Measurements from ENCODE around the gene CACTIN.

CACTIN gene

DNA sequence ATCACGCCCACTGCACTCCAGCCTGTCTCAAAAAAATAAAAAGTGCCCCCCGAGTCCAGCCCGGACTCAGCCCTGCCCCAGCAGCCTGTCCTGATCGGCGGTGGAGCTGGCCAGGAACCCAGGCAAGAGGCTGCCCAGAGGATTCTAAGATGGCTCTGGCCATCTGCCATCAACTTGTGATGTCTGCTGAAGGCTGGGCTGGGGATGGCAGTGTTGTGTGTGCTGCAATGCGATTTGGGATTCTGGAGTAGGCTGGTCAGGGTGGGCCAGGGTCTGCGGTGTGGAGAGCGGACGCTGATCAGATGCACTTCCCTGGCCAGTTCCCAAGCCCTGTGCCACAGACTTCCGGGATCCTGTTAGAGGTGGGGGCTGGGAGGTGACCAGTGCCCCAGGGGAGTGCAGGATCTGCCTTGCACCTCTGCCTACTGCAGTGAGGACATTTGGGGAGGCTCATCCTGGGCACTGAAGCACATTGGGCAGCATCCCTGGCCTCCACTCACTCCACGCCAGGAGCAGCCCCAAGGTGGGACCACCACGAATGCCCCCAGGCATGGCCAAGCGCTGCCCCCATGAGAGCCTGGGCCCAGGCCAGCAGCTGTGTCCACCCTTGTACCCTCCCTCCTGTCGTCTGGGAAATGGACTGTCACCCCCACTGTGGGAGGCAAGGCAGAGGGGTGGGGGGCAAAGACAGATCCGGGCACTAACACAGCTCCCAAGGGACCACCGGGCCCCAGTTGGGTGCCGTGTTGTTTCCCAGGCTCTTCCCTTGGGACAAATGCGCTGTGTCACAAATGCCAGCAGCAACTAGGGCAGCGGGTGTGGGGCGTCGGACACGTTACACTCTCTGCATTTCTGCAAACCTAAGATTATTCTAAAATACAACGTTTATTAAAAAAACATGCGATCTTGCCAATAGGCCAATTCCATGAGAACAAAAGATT, 16.5 kb downstream of the CACTIN start:
- no peak for DNase-seq (ENCODE audit: low read depth)

- no peak for DNase-seq (ENCODE audit: low read depth)
Measured at GRCh38 chr19:3608750-3609322, 17.8 kb downstream of the CACTIN start.

- no peak for DNase-seq (ENCODE audit: low read depth)
Measured at GRCh38 chr19:3608079-3608641, 18.4 kb downstream of the CACTIN start.

DNA sequence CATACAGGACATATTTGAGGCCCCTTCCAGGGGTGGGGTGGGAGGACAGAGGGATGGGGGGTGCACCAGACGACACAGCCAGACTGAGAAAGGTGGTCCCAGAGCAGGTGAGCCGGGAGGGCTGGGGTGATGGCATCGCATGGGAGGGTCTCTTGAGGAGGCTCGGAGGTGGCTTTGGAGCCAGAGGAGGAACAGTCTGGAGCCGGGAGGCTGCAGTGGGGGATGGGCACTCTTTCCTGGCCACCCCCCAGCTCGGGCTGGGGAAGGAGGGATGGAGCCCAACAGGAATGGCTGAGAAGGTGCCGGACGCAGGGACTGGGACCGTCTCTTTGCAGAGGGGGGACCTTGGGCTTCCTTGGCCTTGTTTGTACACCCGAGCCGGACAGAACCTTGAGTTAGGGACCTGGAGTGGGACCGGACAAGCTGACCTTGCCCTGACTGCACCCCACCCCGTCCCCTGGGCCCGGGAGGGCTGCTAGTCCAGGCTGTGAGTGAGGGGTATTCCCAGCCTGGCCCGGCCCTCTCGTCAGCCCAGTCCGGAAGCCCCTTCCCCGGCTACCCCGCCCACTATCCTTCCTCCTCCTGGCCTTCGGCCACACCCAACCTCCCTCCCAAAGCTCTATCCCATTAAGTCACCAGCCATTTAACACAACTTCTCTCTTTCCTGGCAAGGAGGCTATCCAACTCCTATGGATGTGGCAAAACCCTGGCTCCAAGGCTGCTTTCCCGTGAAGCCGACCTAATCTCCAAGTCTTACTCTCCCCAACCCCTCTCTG, 19.1 kb downstream of the CACTIN start:
- no peak for DNase-seq (ENCODE audit: low read depth)

DNA sequence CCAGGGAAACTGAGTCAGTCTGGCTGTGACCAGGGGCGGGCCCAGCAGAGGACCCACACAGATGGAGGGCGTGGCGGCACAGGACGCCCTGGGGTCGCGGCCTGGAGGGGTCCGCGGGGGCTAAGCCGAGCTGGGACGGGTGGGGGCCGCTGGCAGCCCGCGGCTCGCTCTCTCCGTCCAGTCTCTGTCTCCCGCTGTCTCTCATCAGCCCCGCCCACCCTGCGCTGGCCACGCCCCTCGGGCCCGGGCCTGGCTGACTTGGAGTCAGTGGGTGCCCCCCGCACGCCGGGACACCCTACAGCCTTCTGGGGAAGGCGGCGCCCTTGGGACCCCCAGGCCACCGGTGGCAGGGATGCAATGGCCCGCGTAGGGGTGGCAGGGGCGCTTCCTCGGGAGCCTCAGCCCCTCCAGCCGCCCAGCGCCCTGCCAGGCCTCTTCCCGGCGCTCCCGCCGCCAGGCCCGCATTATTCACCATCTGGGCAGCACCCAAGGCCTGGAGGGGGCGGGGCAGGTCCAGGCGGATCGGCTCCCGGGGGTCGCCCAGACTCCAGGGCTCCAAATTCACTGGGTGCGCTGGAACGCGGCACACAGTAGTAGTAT, 19.8 kb downstream of the CACTIN start, which contains the start of gene TBXA2R:
TBXA2R (minus strand) TSS at position 186 of the 600 bp plus-strand sequence. CDS start 6,241 bp downstream, outside the sequence.
- peak; percentile 58 for DNase-seq (ENCODE audit: low read depth)

DNA sequence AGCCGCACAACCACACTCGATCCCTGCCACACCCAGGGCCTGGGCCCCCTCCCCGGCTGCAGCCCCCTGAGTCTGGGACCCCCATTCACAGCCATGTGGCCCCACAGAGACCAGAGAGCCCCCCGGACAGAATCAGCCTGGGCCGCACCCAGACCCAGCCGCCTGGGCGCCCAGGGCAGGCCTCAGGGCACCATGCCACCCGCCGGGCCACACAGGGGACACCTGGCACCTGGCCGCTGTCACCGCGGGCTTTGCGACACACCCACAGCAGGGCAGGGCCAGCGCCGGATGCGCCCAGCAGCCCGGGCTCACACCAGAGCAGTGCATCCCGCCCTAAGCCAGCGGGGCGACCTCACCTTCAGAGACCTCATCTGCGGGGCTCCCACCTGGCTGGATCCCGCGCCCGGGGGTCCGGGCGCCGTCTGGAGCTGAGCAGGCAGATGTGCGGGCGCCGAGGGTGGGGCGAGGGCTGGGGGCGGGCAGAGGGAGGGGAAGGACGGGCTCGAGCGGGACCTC, 20.4 kb downstream of the CACTIN start:
- DNase-seq (ENCODE audit: low read depth): no peak

GRCh38 chr19:3605770-3606169, 20.8 kb downstream of the CACTIN start:
- DNase-seq (ENCODE audit: low read depth): no peak

- no peak for DNase-seq (ENCODE audit: low read depth)
Measured at GRCh38 chr19:3605361-3605760, 21.2 kb downstream of the CACTIN start.

DNA sequence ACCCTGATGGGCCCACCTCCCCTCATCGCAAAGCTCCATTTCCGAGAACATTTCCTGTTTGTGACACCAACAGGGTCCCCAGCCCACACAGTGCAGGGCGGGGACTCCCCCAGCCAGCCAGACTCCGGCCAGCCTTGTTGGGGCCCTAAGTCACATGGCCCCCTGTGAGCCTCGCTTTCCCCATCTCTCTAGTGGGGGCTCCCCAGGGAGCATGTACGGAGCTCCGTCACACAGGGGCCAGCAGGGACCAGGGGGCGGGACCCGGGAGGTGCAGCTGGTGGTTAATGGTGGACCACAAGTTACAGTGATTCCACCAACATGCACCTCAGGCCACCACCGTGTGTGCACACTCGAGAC, 21.6 kb downstream of the CACTIN start:
- DNase-seq (ENCODE audit: low read depth): no peak

GRCh38 chr19:3604227-3604986, 22.2 kb downstream of the CACTIN start:
- no peak for DNase-seq (ENCODE audit: low read depth)

- DNase-seq (ENCODE audit: low read depth): no peak
Measured at GRCh38 chr19:3603121-3603811, 23.3 kb downstream of the CACTIN start.

DNA sequence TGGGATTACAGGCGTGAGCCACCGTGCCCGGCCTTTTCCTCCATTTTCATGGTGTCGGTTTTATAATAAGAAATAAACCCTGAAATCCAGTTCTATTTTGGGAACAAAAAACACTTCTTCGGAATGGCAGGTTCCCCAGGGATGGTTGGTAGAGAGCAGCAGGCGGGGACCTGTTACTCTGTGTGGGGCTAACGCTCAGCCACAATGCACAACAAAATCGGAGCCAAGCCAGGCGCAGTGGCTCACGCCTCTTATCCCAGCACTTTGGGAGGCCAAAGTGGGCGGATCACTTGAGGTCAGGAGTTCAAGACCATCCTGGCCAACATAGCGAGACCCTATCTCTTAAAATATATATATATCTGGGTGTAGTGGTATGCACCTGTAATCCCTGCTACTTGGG, 25.6 kb downstream of the CACTIN start:
- DNase-seq (ENCODE audit: low read depth): no peak

- DNase-seq (ENCODE audit: low read depth): no peak
Measured at GRCh38 chr19:3599776-3600187, 26.8 kb downstream of the CACTIN start.

- no peak for DNase-seq (ENCODE audit: low read depth)
Measured at GRCh38 chr19:3595521-3596061, 31.0 kb downstream of the CACTIN start.

- no peak for DNase-seq (ENCODE audit: low read depth)
Measured at GRCh38 chr19:3593156-3593555, 33.4 kb downstream of the CACTIN start.

GRCh38 chr19:3591876-3592613, 34.5 kb downstream of the CACTIN start:
- no peak for DNase-seq (ENCODE audit: low read depth)

DNA sequence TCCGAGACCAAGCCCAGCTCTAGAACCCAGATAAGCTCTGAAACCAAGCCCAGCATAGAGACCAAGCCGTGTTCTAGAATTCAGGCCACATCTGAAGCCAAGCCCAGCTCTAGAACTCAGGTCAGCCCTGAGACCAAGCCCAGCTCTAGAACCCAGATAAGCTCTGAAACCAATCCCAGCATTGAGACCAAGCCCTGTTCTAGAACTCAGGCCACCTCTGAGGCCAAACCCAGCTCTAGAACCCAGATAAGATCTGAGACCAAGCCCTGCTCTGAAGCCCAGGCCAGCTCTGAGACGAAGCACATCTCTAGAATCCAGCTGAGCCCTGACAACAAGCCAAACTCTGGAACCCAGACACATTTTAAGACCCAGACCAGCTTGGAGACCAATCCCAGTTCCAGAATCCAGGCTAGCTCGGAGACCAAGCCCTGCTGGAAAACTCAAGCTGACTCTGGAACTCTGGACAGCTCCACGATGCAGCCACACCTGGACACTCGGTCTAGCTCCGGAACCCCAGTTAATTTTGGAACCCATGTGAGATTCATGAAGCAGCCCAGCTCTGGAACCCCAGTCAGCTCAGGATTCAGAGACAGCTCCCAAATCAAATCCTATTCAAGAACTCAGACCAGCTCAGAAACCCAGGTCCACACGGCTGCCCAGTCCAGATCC, 35.5 kb downstream of the CACTIN start:
- no peak for DNase-seq (ENCODE audit: low read depth)

- DNase-seq (ENCODE audit: low read depth): no peak
Measured at GRCh38 chr19:3589949-3590348, 36.6 kb downstream of the CACTIN start.

GRCh38 chr19:3589439-3589838, 37.2 kb downstream of the CACTIN start:
- no peak for DNase-seq (ENCODE audit: low read depth)

Measured in HS-5 (cell line).